ENCODE measurements around the gene FKBP6. TPM values are rescaled to one million over a fixed set of nuclear protein-coding genes. Genes with fewer than 3 reads are reported as not detected.
A peak's percentile ranks its signal among the peaks of the same experiment; 100 is the strongest.

Gene FKBP6
- total RNA-seq, 1 experiment from 2014 or later, result 0.11 TPM

DNA sequence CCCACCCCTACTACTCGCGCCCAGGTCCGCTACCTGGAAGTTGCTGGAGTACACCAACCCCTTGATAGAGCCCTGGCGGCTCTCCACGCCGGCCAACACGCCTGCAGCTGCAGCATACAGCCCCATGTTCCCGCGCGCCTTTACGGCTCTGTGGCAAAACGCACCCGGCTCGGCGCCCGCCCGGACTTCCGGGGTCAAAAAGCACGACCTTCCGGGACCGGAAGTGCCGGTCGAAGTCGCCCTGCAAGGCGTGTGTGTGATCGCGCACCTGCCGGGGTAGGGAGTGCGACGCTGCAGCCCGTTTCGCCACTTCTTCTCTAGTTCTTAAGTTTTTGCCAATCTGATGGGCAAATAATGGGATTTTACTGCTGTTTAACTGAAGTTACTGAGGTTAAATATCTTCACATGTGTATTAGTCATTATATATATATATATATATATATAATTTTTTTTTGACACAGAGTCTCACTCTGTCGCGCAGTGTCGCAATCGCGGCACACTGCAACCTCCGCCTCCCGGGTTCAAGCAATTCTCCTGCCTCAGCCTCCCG lies 19.2 kb upstream of the FKBP6 start, which contains the start of gene NSUN5 (continued):
- TF ChIP-seq ZNF416 (CRISPR knock-in tag; IDR thresholded peaks at IDR 0.05) (no peak), NR3C1 (CRISPR knock-in tag; conservative IDR thresholded peaks at IDR 0.05; ENCODE audit: low read depth) (no peak), ZNF138 (CRISPR knock-in tag; conservative IDR thresholded peaks at IDR 0.05) (no peak), NFATC4 (CRISPR knock-in tag; IDR thresholded peaks at IDR 0.05) (no peak), SOX15 (CRISPR knock-in tag; IDR thresholded peaks at IDR 0.05) (no peak), IRF2 (CRISPR knock-in tag; IDR thresholded peaks at IDR 0.05; ENCODE audit: borderline replicate concordance, low read depth) (no peak), ZNF232 (CRISPR knock-in tag; IDR thresholded peaks at IDR 0.05) (peak; percentile 96), MYBL2 (CRISPR knock-in tag; IDR thresholded peaks at IDR 0.05) (peak; percentile 90; the same call in 1 of the 2 replicates), ZNF396 (CRISPR knock-in tag; IDR thresholded peaks at IDR 0.05; ENCODE audit: borderline replicate concordance) (no peak), ZNF219 (CRISPR knock-in tag; IDR thresholded peaks at IDR 0.05; ENCODE audit: borderline replicate concordance) (peak; percentile 72; the same call in 1 of the 2 replicates), ZNF423 (CRISPR knock-in tag; IDR thresholded peaks at IDR 0.05) (no peak), ZNF671 (CRISPR knock-in tag; IDR thresholded peaks at IDR 0.05) (no peak), NR1H2 (CRISPR knock-in tag; IDR thresholded peaks at IDR 0.05) (no peak), ESRRA (CRISPR knock-in tag; IDR thresholded peaks at IDR 0.05; ENCODE audit: borderline replicate concordance) (peak; percentile 96; the same call in 1 of the 2 replicates), ATF1 (CRISPR knock-in tag; IDR thresholded peaks at IDR 0.05) (no peak)
- TF ChIP-seq, protein P1, sequence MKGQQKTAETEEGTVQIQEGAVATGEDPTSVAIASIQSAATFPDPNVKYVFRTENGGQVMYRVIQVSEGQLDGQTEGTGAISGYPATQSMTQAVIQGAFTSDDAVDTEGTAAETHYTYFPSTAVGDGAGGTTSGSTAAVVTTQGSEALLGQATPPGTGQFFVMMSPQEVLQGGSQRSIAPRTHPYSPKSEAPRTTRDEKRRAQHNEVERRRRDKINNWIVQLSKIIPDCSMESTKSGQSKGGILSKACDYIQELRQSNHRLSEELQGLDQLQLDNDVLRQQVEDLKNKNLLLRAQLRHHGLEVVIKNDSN (CRISPR knock-in tag; IDR thresholded peaks at IDR 0.05), result peak; percentile 79; the same call in 1 of the 2 replicates
- TF ChIP-seq, protein P2, sequence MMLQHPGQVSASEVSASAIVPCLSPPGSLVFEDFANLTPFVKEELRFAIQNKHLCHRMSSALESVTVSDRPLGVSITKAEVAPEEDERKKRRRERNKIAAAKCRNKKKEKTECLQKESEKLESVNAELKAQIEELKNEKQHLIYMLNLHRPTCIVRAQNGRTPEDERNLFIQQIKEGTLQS (CRISPR knock-in tag; conservative IDR thresholded peaks at IDR 0.05), result no peak
- TF ChIP-seq, protein P3, sequence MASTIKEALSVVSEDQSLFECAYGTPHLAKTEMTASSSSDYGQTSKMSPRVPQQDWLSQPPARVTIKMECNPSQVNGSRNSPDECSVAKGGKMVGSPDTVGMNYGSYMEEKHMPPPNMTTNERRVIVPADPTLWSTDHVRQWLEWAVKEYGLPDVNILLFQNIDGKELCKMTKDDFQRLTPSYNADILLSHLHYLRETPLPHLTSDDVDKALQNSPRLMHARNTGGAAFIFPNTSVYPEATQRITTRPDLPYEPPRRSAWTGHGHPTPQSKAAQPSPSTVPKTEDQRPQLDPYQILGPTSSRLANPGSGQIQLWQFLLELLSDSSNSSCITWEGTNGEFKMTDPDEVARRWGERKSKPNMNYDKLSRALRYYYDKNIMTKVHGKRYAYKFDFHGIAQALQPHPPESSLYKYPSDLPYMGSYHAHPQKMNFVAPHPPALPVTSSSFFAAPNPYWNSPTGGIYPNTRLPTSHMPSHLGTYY (CRISPR knock-in tag; IDR thresholded peaks at IDR 0.05), result no peak
- TF ChIP-seq, protein P4, sequence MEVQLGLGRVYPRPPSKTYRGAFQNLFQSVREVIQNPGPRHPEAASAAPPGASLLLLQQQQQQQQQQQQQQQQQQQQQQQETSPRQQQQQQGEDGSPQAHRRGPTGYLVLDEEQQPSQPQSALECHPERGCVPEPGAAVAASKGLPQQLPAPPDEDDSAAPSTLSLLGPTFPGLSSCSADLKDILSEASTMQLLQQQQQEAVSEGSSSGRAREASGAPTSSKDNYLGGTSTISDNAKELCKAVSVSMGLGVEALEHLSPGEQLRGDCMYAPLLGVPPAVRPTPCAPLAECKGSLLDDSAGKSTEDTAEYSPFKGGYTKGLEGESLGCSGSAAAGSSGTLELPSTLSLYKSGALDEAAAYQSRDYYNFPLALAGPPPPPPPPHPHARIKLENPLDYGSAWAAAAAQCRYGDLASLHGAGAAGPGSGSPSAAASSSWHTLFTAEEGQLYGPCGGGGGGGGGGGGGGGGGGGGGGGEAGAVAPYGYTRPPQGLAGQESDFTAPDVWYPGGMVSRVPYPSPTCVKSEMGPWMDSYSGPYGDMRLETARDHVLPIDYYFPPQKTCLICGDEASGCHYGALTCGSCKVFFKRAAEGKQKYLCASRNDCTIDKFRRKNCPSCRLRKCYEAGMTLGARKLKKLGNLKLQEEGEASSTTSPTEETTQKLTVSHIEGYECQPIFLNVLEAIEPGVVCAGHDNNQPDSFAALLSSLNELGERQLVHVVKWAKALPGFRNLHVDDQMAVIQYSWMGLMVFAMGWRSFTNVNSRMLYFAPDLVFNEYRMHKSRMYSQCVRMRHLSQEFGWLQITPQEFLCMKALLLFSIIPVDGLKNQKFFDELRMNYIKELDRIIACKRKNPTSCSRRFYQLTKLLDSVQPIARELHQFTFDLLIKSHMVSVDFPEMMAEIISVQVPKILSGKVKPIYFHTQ (CRISPR knock-in tag; IDR thresholded peaks at IDR 0.05), result no peak
- TF ChIP-seq, protein P5, sequence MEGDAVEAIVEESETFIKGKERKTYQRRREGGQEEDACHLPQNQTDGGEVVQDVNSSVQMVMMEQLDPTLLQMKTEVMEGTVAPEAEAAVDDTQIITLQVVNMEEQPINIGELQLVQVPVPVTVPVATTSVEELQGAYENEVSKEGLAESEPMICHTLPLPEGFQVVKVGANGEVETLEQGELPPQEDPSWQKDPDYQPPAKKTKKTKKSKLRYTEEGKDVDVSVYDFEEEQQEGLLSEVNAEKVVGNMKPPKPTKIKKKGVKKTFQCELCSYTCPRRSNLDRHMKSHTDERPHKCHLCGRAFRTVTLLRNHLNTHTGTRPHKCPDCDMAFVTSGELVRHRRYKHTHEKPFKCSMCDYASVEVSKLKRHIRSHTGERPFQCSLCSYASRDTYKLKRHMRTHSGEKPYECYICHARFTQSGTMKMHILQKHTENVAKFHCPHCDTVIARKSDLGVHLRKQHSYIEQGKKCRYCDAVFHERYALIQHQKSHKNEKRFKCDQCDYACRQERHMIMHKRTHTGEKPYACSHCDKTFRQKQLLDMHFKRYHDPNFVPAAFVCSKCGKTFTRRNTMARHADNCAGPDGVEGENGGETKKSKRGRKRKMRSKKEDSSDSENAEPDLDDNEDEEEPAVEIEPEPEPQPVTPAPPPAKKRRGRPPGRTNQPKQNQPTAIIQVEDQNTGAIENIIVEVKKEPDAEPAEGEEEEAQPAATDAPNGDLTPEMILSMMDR (IDR thresholded peaks at IDR 0.05), result no peak
- TF ChIP-seq, protein P6, sequence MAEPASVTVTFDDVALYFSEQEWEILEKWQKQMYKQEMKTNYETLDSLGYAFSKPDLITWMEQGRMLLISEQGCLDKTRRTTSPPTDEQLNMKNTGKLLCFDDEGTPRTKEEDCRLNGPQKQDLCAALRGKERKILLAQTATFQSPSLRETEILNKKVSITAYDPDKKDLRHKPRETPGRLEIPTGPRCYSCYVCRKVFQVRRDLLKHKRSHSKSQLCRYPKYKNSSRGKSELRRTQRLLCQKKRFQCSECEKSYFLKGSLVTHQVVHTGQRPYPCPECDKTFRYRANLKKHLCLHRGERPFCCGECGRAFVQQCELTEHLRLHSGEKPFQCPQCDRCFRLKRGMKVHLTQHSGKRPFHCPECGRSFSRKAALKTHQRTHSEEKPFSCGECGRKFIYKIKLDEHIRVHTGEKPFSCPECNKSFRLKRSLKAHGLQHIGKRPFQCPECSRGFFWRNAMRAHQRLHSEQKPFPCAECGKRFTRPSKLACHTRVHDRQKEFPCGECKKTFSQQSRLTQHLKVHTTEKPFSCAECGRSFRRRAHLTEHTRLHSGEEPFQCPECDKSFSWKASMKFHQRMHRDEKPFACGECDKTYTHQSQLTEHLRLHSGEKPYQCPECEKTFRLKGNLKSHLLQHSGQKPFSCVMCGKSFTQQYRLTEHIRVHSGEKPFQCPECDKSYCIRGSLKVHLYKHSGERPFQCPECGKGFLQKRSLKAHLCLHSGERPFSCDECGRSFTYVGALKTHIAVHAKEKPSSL (CRISPR knock-in tag; conservative IDR thresholded peaks at IDR 0.05), result no peak
- TF ChIP-seq, protein P7, sequence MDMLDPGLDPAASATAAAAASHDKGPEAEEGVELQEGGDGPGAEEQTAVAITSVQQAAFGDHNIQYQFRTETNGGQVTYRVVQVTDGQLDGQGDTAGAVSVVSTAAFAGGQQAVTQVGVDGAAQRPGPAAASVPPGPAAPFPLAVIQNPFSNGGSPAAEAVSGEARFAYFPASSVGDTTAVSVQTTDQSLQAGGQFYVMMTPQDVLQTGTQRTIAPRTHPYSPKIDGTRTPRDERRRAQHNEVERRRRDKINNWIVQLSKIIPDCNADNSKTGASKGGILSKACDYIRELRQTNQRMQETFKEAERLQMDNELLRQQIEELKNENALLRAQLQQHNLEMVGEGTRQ (CRISPR knock-in tag; IDR thresholded peaks at IDR 0.05), result no peak
- TF ChIP-seq, protein P8, sequence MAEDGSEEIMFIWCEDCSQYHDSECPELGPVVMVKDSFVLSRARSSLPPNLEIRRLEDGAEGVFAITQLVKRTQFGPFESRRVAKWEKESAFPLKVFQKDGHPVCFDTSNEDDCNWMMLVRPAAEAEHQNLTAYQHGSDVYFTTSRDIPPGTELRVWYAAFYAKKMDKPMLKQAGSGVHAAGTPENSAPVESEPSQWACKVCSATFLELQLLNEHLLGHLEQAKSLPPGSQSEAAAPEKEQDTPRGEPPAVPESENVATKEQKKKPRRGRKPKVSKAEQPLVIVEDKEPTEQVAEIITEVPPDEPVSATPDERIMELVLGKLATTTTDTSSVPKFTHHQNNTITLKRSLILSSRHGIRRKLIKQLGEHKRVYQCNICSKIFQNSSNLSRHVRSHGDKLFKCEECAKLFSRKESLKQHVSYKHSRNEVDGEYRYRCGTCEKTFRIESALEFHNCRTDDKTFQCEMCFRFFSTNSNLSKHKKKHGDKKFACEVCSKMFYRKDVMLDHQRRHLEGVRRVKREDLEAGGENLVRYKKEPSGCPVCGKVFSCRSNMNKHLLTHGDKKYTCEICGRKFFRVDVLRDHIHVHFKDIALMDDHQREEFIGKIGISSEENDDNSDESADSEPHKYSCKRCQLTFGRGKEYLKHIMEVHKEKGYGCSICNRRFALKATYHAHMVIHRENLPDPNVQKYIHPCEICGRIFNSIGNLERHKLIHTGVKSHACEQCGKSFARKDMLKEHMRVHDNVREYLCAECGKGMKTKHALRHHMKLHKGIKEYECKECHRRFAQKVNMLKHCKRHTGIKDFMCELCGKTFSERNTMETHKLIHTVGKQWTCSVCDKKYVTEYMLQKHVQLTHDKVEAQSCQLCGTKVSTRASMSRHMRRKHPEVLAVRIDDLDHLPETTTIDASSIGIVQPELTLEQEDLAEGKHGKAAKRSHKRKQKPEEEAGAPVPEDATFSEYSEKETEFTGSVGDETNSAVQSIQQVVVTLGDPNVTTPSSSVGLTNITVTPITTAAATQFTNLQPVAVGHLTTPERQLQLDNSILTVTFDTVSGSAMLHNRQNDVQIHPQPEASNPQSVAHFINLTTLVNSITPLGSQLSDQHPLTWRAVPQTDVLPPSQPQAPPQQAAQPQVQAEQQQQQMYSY (CRISPR knock-in tag; IDR thresholded peaks at IDR 0.05), result peak; percentile 37; the same call in 1 of the 2 replicates

All from WTC11 (cell line).